Measurements from ENCODE around the gene ATP8B1. TPM values are rescaled to one million over a fixed set of nuclear protein-coding genes. Genes with fewer than 3 reads are reported as not detected.
A peak's percentile ranks its signal among the peaks of the same experiment; 100 is the strongest.

ATP8B1 gene
- total RNA-seq, 1 experiment from 2014 or later = 12.4 TPM

GRCh38 chr18:57793302-57793986 lies 9.7 kb downstream of the ATP8B1 start:
- no peaks in the 10 kb centered on the region for H3K9me3 ChIP-seq (replicated peaks)
- no peaks in the 10 kb centered on the region for H3K27me3 ChIP-seq (replicated peaks)
- no peaks in the 10 kb centered on the region; the same call in 1 of the 2 replicates for H3K36me3 ChIP-seq
- peaks cover 39% of the 10 kb centered on the region for H3K4me1 ChIP-seq (replicated peaks)
- no peak overlapping the region for H3K4me3 ChIP-seq
- H3K27ac ChIP-seq = peak overlapping the region; percentile 25; the same call in 1 of the 2 replicates
- no peak for DNase-seq (ENCODE audit: low read depth in 1 of 2, low spot score in 2 of 2)

- Histone ChIP-seq H3K36me3 (no peaks in the 10 kb centered on the region; the same call in 1 of the 2 replicates), H3K27ac (peak overlapping the region; percentile 25; the same call in 1 of the 2 replicates), H3K4me1 (replicated peaks) (peaks cover 45% of the 10 kb centered on the region), H3K9me3 (replicated peaks) (no peaks in the 10 kb centered on the region), H3K27me3 (replicated peaks) (no peaks in the 10 kb centered on the region), H3K4me3 (no peak overlapping the region)
- DNase-seq (ENCODE audit: low read depth in 1 of 2, low spot score in 2 of 2) = peak in 1 of 2 experiments; percentile 24
Observed at GRCh38 chr18:57792631-57793301, 10.3 kb downstream of the ATP8B1 start.

GRCh38 chr18:57791911-57792310 lies 11.2 kb downstream of the ATP8B1 start:
- Histone ChIP-seq H3K27me3 (replicated peaks) (no peaks in the 10 kb centered on the region), H3K36me3 (no peaks in the 10 kb centered on the region; the same call in 1 of the 2 replicates), H3K4me1 (replicated peaks) (peaks cover 43% of the 10 kb centered on the region), H3K27ac (no peak overlapping the region; the same call in 1 of the 2 replicates), H3K4me3 (no peak overlapping the region), H3K9me3 (replicated peaks) (no peaks in the 10 kb centered on the region)
- DNase-seq (ENCODE audit: low read depth in 1 of 2, low spot score in 2 of 2) = no peak

GRCh38 chr18:57791192-57791591 lies 11.9 kb downstream of the ATP8B1 start:
- DNase-seq (ENCODE audit: low read depth in 1 of 2, low spot score in 2 of 2) = no peak
- H3K9me3 ChIP-seq (replicated peaks) = no peaks in the 10 kb centered on the region
- H3K36me3 ChIP-seq = no peaks in the 10 kb centered on the region; the same call in 1 of the 2 replicates
- no peak overlapping the region for H3K27ac ChIP-seq
- H3K27me3 ChIP-seq (replicated peaks) = no peaks in the 10 kb centered on the region
- peaks cover 43% of the 10 kb centered on the region for H3K4me1 ChIP-seq (replicated peaks)
- no peak overlapping the region for H3K4me3 ChIP-seq

- H3K4me3 ChIP-seq = no peak overlapping the region
- no peak for DNase-seq (ENCODE audit: low read depth in 1 of 2, low spot score in 2 of 2)
- H3K4me1 ChIP-seq (replicated peaks) = peaks cover 43% of the 10 kb centered on the region
- no peaks in the 10 kb centered on the region; the same call in 1 of the 2 replicates for H3K36me3 ChIP-seq
- H3K9me3 ChIP-seq (replicated peaks) = no peaks in the 10 kb centered on the region
- H3K27ac ChIP-seq = no peak overlapping the region
- H3K27me3 ChIP-seq (replicated peaks) = no peaks in the 10 kb centered on the region
Observed at GRCh38 chr18:57790316-57790715, 12.8 kb downstream of the ATP8B1 start.

GRCh38 chr18:57789759-57790158 lies 13.4 kb downstream of the ATP8B1 start:
- no peak overlapping the region for H3K4me3 ChIP-seq
- H3K9me3 ChIP-seq (replicated peaks) = no peaks in the 10 kb centered on the region
- H3K36me3 ChIP-seq = no peaks in the 10 kb centered on the region; the same call in 1 of the 2 replicates
- peaks cover 46% of the 10 kb centered on the region for H3K4me1 ChIP-seq (replicated peaks)
- no peak for DNase-seq (ENCODE audit: low read depth in 1 of 2, low spot score in 2 of 2)
- no peak overlapping the region for H3K27ac ChIP-seq
- no peaks in the 10 kb centered on the region for H3K27me3 ChIP-seq (replicated peaks)

- no peaks in the 10 kb centered on the region for H3K9me3 ChIP-seq (replicated peaks)
- no peak for DNase-seq (ENCODE audit: low read depth in 1 of 2, low spot score in 2 of 2)
- H3K4me1 ChIP-seq (replicated peaks) = peaks cover 52% of the 10 kb centered on the region
- no peak overlapping the region for H3K4me3 ChIP-seq
- peak overlapping the region; percentile 74 for H3K27ac ChIP-seq
- H3K27me3 ChIP-seq (replicated peaks) = no peaks in the 10 kb centered on the region
- no peaks in the 10 kb centered on the region; the same call in 1 of the 2 replicates for H3K36me3 ChIP-seq
Observed at GRCh38 chr18:57789090-57789489, 14.0 kb downstream of the ATP8B1 start.

- peaks cover 36% of the 10 kb centered on the region for H3K4me1 ChIP-seq (replicated peaks)
- no peaks in the 10 kb centered on the region for H3K9me3 ChIP-seq (replicated peaks)
- H3K36me3 ChIP-seq = no peaks in the 10 kb centered on the region
- no peaks in the 10 kb centered on the region for H3K27me3 ChIP-seq (replicated peaks)
- H3K4me3 ChIP-seq = no peak overlapping the region
- no peak for DNase-seq (ENCODE audit: low read depth in 1 of 2, low spot score in 2 of 2)
- H3K27ac ChIP-seq = peak overlapping the region; percentile 74; the same call in 1 of the 2 replicates
Observed at GRCh38 chr18:57787068-57787685, 15.9 kb downstream of the ATP8B1 start.

GRCh38 chr18:57785751-57786437 lies 17.2 kb downstream of the ATP8B1 start:
- Histone ChIP-seq H3K36me3 (no peaks in the 10 kb centered on the region), H3K9me3 (replicated peaks) (no peaks in the 10 kb centered on the region), H3K27ac (no peak overlapping the region), H3K4me3 (no peak overlapping the region), H3K27me3 (replicated peaks) (no peaks in the 10 kb centered on the region), H3K4me1 (replicated peaks) (peaks cover 44% of the 10 kb centered on the region)
- no peak for DNase-seq (ENCODE audit: low read depth in 1 of 2, low spot score in 2 of 2)

- H3K27ac ChIP-seq = no peak overlapping the region
- peaks cover 53% of the 10 kb centered on the region for H3K4me1 ChIP-seq (replicated peaks)
- no peaks in the 10 kb centered on the region for H3K36me3 ChIP-seq
- no peaks in the 10 kb centered on the region for H3K9me3 ChIP-seq (replicated peaks)
- H3K4me3 ChIP-seq = no peak overlapping the region
- H3K27me3 ChIP-seq (replicated peaks) = no peaks in the 10 kb centered on the region
- DNase-seq (ENCODE audit: low read depth in 1 of 2, low spot score in 2 of 2) = no peak
Observed at GRCh38 chr18:57784801-57785114, 18.4 kb downstream of the ATP8B1 start.

- Histone ChIP-seq H3K27me3 (replicated peaks) (no peaks in the 10 kb centered on the region), H3K4me3 (no peak overlapping the region), H3K4me1 (replicated peaks) (peaks cover 48% of the 10 kb centered on the region), H3K27ac (no peak overlapping the region), H3K9me3 (replicated peaks) (no peaks in the 10 kb centered on the region), H3K36me3 (no peaks in the 10 kb centered on the region)
- no peak for DNase-seq (ENCODE audit: low read depth in 1 of 2, low spot score in 2 of 2)
Observed at GRCh38 chr18:57784034-57784800, 18.9 kb downstream of the ATP8B1 start.

- Histone ChIP-seq H3K9me3 (replicated peaks) (no peaks in the 10 kb centered on the region), H3K36me3 (no peaks in the 10 kb centered on the region), H3K27me3 (replicated peaks) (no peaks in the 10 kb centered on the region), H3K4me3 (no peak overlapping the region), H3K4me1 (replicated peaks) (peaks cover 32% of the 10 kb centered on the region), H3K27ac (no peak overlapping the region)
- no peak for DNase-seq (ENCODE audit: low read depth in 1 of 2, low spot score in 2 of 2)
Observed at GRCh38 chr18:57782049-57782448, 21.1 kb downstream of the ATP8B1 start.

- peak overlapping the region; percentile 10 for H3K4me3 ChIP-seq
- DNase-seq (ENCODE audit: low read depth in 1 of 2, low spot score in 2 of 2) = peak in 1 of 2 experiments; percentile 81
- H3K9me3 ChIP-seq (replicated peaks) = no peaks in the 10 kb centered on the region
- peaks cover 37% of the 10 kb centered on the region for H3K4me1 ChIP-seq (replicated peaks)
- H3K27me3 ChIP-seq (replicated peaks) = no peaks in the 10 kb centered on the region
- H3K27ac ChIP-seq = peak overlapping the region; percentile 80
- no peaks in the 10 kb centered on the region for H3K36me3 ChIP-seq
Observed at GRCh38 chr18:57780706-57781347, 22.3 kb downstream of the ATP8B1 start.

All from SJSA1 (cell line).